IPS-15b (cell line): ENCODE measurements around the gene C19orf85.
A peak's percentile ranks its signal among the peaks of the same experiment; 100 is the strongest.
"Not testable (repeated sequence)": the region's sequence is repeated elsewhere in the genome, so short reads cannot be mapped to it uniquely, and the experiment has no call there.

Source experiments
- H3K27me3 ChIP-seq: one replicate; pipeline ENCODE4 v1.6.1; 2013; ENCODE audit warnings: low read length; ENCODE audit not compliant: control insufficient read depth, insufficient read depth
- H3K36me3 ChIP-seq: one replicate; pipeline ENCODE4 v1.6.1; 2013; ENCODE audit warnings: low read length; ENCODE audit not compliant: control insufficient read depth, insufficient read depth
- H3K4me1 ChIP-seq: one replicate; pipeline ENCODE4 v1.6.1; 2013; ENCODE audit warnings: mild to moderate bottlenecking, low read length; ENCODE audit not compliant: control insufficient read depth, insufficient read depth
- H3K4me3 ChIP-seq: one replicate; pipeline ENCODE4 v1.5.1; 2013; ENCODE audit warnings: low read depth, low read length
- H3K9ac ChIP-seq: one replicate; pipeline ENCODE4 v1.6.1; 2013; ENCODE audit warnings: low read depth, mild to moderate bottlenecking, low read length
- H3K9me3 ChIP-seq: one replicate; pipeline ENCODE4 v1.6.1; 2013; ENCODE audit warnings: mild to moderate bottlenecking, low read length; ENCODE audit not compliant: control insufficient read depth, insufficient read depth

Gene C19orf85

GRCh38 chr19:55464662-55465054 lies at the start of gene C19orf85:
C19orf85 (minus strand) TSS chr19:55464751; CDS start chr19:55464554, 197 bp downstream.
- no peaks in the 10 kb centered on the region for H3K9me3 ChIP-seq
- no peaks in the 10 kb centered on the region for H3K36me3 ChIP-seq
- H3K4me3 ChIP-seq = peak within 1 kb of the TSS; percentile 44
- H3K27me3 ChIP-seq = peaks cover 3% of the 10 kb centered on the region
- peaks cover 9% of the 10 kb centered on the region for H3K4me1 ChIP-seq
- peak within 1 kb of the TSS; percentile 12 for H3K9ac ChIP-seq

DNA sequence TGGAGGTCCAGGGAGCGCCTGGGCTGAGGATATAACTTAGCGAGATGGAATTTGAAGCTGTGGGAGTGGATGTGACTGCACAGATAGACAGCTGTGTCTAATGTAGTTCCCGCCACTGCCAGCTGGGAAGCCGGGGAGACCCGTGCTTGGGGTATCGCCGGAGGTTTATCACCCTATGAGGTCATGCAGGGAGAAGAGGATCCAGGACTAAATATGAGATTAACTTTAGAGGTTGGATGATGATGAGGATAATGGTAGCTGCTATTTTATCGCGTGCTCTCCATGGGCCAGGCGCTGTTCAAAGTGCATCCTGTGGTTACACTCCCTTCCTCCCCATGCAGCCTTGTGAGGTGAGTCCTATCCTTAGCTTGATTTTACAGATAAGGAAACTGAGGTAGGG lies 43.6 kb upstream of the C19orf85 start:
- peaks cover 2% of the 10 kb centered on the region for H3K9me3 ChIP-seq
- H3K27me3 ChIP-seq = peaks cover 9% of the 10 kb centered on the region
- no peak overlapping the region for H3K9ac ChIP-seq
- H3K4me3 ChIP-seq = no peak overlapping the region
- H3K36me3 ChIP-seq = no peaks in the 10 kb centered on the region
- no peaks in the 10 kb centered on the region for H3K4me1 ChIP-seq

DNA sequence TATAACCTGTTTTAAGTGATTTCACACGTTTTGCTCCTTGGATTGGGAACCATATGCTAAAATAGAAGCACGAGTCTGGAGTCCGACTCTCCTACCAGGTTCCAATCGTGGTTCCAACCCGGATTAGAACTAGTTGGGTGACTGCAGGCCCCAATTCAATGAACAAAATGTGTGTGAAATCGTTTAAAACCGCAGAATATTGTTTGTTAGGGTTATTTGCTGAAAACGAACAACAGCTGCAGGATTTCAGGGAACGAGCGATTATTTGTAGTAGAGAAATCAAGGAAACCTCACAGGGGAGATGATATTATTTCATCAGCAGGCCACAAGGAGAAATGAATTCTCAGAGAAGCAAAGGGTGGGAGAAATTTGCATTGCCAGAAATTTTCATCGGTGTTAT lies 40.4 kb upstream of the C19orf85 start:
- Histone ChIP-seq H3K9ac (no peak overlapping the region), H3K9me3 (peaks cover 4% of the 10 kb centered on the region), H3K27me3 (peaks cover 19% of the 10 kb centered on the region), H3K36me3 (no peaks in the 10 kb centered on the region), H3K4me1 (no peaks in the 10 kb centered on the region), H3K4me3 (no peak overlapping the region)

- no peaks in the 10 kb centered on the region for H3K36me3 ChIP-seq
- H3K27me3 ChIP-seq = peaks cover 19% of the 10 kb centered on the region
- no peak overlapping the region for H3K9ac ChIP-seq
- H3K9me3 ChIP-seq = peaks cover 4% of the 10 kb centered on the region
- H3K4me3 ChIP-seq = no peak overlapping the region
- H3K4me1 ChIP-seq = no peaks in the 10 kb centered on the region
Measured at GRCh38 chr19:55504252-55504603, 39.7 kb upstream of the C19orf85 start.

DNA sequence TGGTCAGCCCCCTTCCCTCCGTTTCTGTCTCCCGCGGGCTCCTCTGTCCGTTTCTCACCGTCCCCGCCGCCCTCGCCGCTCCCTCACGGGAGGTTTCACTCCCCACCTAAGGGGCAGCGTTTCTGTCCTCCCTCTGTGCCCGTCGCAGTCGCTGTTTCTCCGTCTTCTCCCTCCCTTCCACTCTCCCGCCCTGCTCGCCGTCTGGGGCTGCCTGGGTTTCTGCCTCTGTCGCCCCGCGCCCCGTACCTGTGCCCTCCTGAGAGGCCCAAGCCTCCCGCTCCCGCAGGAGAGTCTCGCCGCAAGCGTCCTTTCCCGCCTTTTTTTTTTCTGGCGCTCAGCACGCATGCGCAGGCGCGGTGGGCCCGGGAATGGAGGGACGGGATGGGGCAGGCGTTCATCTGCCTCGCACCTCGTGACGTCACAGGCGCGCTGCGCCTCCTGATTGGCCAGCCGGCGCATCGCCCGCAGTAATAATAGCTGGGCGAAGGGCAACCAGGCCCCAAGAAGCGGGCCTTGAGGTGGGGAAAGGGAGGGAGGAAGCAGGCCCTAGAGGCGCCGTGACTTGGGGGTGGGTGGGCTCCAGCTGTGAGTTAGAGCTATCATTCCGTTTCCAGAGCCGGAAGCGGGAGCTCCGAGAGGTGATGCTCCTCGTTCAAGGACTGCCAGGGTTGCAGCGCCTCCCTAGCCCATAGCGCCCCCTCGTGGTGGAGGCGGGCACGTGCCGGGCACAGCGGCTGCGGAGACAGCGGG lies 39.1 kb upstream of the C19orf85 start:
- H3K9ac ChIP-seq = no peak overlapping the region
- H3K4me3 ChIP-seq = peak overlapping the region; percentile 42
- H3K27me3 ChIP-seq = peaks cover 19% of the 10 kb centered on the region
- H3K4me1 ChIP-seq = no peaks in the 10 kb centered on the region
- H3K36me3 ChIP-seq = no peaks in the 10 kb centered on the region
- H3K9me3 ChIP-seq = peaks cover 4% of the 10 kb centered on the region

GRCh38 chr19:55503157-55503501 lies 38.6 kb upstream of the C19orf85 start:
- H3K4me3 ChIP-seq = no peak overlapping the region
- H3K27me3 ChIP-seq = peaks cover 19% of the 10 kb centered on the region

DNA sequence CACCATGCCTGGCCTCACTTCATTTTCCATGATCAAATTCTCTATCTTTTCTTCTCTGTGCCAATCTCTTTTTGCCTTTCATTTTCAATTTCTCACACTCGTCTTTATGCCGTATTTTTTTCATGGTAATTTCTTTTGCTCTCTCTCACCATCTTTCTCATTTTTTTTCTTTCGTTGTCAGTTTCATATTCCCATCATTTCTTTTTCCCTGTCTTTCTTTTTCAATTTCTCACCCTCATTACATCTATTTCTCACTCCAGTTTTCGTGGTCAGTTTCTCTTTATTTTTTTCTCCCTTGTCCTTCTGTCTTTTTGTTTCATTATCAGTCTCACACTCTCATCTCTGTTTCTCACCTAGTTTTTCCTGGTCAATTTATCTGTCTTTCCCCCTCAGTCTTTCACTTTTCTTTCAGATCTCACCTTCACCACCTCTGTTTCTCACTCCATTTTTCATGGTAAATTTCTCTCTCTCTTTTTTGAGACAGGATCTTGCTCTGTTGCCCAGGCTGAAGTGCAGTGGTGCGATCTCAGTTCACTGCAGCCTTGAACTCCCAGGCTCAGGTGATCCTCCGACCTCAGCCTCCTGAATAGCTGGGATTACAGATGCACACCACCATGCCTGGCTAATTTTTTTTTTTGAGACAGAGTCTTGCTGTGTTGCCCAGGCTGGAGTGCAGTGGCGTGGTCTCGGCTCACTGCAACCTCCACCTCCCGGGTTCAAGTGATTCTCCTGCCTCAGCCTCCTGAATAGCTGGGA lies 37.8 kb upstream of the C19orf85 start:
- H3K4me3 ChIP-seq = no peak overlapping the region
- peaks cover 4% of the 10 kb centered on the region for H3K9me3 ChIP-seq
- no peaks in the 10 kb centered on the region for H3K36me3 ChIP-seq
- H3K4me1 ChIP-seq = no peaks in the 10 kb centered on the region
- peaks cover 19% of the 10 kb centered on the region for H3K27me3 ChIP-seq
- H3K9ac ChIP-seq = no peak overlapping the region

More at GRCh38 chr19:55503157-55503501, 38.6 kb upstream of the C19orf85 start:
- no peaks in the 10 kb centered on the region for H3K4me1 ChIP-seq
- no peaks in the 10 kb centered on the region for H3K36me3 ChIP-seq
- H3K9ac ChIP-seq = no peak overlapping the region
- peaks cover 4% of the 10 kb centered on the region for H3K9me3 ChIP-seq

GRCh38 chr19:55500368-55500952 lies 35.9 kb upstream of the C19orf85 start:
- Histone ChIP-seq H3K4me1 (peaks cover 2% of the 10 kb centered on the region), H3K36me3 (no peaks in the 10 kb centered on the region), H3K9ac (no peak overlapping the region), H3K9me3 (peaks cover 4% of the 10 kb centered on the region), H3K4me3 (no peak overlapping the region), H3K27me3 (peaks cover 19% of the 10 kb centered on the region)

GRCh38 chr19:55498246-55498840 lies 33.8 kb upstream of the C19orf85 start:
- Histone ChIP-seq H3K9ac (no peak overlapping the region), H3K4me3 (no peak overlapping the region), H3K4me1 (peaks cover 2% of the 10 kb centered on the region), H3K9me3 (peaks cover 4% of the 10 kb centered on the region), H3K36me3 (peaks cover 2% of the 10 kb centered on the region), H3K27me3 (peaks cover 12% of the 10 kb centered on the region)

- H3K27me3 ChIP-seq = peaks cover 8% of the 10 kb centered on the region
- H3K9me3 ChIP-seq = no peaks in the 10 kb centered on the region
- peaks cover 2% of the 10 kb centered on the region for H3K4me1 ChIP-seq
- H3K36me3 ChIP-seq = peaks cover 2% of the 10 kb centered on the region
- H3K9ac ChIP-seq = no peak overlapping the region
- no peak overlapping the region for H3K4me3 ChIP-seq
Measured at GRCh38 chr19:55497763-55498162, 33.2 kb upstream of the C19orf85 start.

GRCh38 chr19:55496820-55497219 lies 32.3 kb upstream of the C19orf85 start:
- H3K9me3 ChIP-seq, H3K36me3 ChIP-seq, H3K27me3 ChIP-seq, H3K4me3 ChIP-seq, H3K9ac ChIP-seq, H3K4me1 ChIP-seq: not testable (repeated sequence)
